NCI-H146 treated with DMSO at 0.1 percent for 48 hours (cell line): Measurements from ENCODE around the gene TTLL8.

ENCODE experiments used
- DNase-seq: peaks from one replicate; lab custom pipeline; 2025; ENCODE audit not compliant: unreplicated experiment; lab: John Stamatoyannopoulos, UW

TTLL8 gene

DNA sequence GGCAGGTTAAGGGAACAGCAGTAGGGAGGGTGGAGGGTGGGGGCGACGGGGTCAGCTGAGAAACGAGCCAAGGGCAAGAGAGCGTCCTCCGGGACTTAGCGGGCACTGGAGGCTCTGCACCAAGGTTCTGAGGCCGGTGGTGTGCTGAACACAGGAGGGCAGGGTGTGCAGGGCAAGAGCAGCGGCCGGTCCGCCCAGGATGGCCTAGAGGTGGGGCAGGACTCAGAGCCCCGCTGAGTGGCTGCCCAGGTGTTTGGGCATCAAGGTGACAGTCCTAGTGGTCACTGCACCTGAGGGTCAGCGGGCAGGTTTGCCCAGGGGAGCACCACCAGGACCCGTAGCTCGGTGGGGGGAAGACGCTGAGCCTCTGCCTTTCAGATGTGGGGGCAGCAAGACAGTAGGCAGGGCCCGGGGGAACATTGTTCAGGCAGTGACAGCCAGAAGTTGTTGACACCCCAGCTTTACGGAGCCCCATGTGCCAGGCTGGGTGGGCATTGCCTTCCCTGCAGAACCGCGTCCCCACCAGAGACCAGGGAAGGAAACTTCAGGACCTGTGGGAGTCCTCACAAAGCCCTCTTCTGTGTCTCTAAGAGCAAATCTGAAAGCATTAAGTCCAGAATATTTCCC, 4.5 kb upstream of the TTLL8 start:
- DNase-seq: no peak

- no peak for DNase-seq
These were observed 3.8 kb upstream of the TTLL8 start for GRCh38 chr22:50061824-50062355.

DNA sequence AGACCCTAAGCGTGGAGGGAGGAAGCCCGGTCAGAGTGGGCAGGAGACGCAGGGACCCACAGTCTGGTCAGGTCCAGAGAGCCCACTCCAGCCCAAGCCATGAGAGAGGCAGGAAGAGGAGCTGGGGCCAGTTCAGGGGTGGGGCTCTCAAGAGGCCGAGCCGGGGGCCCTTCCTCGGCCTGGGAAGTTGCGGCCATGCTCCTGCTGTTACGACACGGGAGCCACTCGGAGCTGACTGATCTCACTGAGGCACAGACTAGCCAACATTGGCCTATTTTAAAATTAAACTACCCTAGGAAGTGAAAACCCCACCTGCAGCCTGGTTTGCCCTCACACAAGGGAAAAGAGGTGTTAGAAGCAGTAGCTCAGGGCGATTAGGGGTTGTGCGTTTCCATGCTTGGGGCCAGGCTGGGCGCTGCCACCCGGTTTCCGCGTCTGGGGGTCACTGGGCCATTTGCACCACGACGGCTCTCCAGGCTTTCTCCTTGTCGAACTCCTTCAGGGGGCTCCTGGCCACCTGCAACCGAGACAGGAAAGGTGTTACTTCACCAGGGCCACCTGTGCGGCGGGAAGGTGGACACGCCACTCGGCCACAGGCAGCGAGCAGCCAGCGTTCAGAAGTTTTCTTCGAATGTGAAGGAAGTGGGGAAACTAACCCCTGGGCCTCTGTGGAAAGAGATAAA, 3.2 kb upstream of the TTLL8 start:
- no peak for DNase-seq

- no peak for DNase-seq
These were observed 2.5 kb upstream of the TTLL8 start for GRCh38 chr22:50060441-50061140.

GRCh38 chr22:50059881-50060262, 1.8 kb upstream of the TTLL8 start:
- no peak for DNase-seq

DNA sequence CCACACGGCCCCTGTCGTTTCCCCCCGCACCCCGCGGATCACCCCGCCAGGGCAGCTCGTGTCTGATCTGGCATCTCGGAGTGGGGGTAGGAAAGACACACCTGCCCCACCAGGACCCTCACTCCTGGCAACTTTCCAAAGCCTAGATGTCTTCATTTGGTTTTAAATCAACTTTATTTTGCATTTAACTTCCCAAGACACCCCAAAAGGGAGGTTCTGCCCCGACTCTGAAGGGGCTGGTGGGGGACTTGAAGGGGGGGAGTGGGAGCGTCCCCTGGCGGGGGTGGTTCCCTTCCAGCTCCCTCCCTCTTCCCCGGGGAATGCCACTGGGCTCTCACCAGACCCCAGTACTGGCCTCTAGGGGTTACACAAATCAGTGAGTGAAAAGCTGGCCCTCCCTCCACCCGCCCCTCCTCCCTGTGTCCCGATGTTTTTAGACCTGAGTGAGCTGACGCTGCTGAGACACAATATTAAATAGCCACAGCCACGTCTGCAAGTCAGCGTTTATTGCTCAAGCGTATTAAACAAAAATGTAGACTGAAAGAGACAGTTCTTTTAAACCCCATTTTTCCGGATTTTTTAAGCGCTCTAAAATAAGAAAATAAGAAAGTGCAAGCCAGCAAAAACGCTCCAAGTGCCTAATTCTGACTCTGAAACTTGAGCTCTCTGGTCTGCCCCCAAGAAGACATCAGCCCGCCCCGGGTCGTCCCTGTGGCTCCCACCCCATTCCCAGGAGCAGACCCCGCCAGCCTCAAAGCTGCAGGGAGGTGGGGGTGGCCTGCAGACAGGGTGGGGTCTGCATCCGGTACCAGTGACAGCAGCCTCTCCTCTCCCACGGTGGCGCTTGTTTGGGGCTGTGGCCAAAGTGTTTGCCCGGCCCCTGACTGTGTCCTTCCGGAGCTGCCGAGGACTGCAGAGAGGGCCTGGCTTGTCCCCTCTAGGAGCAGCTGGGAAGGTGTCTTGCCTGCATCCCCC, 1.1 kb upstream of the TTLL8 start:
- no peak for DNase-seq

DNA sequence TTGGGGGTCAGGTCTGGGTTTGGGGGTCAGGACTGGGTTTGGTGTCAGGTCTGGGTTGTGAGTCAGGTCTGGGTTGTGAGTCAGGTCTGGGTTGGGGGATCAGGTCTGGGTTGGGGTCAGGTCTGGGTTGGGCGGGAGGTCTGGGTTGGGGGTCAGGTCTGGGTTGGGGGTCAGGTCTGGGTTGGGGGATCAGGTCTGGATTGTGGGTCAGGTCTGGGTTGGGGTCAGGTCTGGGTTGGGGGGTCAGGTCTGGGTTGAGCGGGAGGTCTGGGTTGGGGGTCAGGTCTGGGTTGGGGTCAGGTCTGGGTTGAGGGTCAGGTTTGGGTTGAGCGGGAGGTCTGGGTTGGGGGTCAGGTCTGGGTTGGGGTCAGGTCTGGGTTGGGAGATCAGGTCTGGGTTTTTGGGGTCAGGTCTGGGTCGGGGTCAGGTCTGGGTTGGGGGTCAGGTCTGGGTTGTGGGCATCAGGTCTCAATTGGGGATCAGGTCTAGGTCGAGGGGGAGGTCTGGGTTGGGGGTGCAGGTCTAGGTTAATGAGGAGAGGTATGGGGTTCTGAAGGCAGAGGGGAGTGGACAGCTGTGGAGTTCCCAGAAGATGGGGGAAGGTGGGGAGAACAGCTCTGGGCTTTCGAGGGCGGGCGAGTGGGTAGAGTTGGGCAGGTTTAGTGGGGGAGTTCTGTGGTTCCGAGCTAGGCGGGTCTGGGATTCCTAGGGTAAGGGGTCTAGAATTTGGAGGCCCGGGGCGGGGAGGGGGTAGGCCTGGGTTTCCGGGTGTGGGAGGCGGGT, 629 bp downstream of the TTLL8 start:
- DNase-seq: no peak

DNA sequence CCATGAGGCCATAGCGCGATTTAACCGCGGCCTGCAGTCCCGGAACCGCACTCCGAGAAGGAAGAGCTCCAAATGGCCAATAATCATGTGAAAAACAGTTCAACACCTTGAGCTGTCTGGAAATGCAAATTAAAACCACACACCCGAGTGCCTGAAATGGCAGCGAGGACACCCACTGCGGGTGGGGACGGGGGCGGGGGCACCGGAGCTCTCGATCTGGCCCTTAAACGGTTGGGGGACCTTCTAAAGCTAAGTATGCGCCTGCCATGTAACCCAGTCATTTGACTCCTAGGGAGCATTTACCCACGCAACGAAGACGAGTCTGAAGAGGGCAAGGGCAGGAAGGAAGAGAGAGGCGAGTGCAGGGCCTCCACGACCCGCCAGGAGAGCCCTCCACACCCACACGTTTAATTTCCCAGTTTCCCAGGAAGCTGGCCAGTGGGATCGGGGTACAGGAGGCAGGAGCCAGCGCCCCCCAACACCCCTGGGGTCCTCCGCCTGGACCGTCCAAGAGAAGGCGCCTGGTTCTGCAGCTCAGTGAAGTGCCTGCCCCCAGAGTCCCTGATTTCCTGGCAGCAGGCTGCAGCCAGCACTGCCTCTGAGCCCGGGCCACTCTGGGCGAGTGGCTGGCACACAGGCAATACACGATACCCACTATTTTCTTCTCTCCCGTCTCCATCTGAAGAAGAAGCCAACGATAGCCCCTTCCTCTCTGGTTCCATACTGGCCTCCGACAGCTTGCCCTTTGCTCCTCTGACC, 1.7 kb downstream of the TTLL8 start:
- no peak for DNase-seq

- no peak for DNase-seq
These were observed 4.2 kb downstream of the TTLL8 start for GRCh38 chr22:50053861-50054260.

DNA sequence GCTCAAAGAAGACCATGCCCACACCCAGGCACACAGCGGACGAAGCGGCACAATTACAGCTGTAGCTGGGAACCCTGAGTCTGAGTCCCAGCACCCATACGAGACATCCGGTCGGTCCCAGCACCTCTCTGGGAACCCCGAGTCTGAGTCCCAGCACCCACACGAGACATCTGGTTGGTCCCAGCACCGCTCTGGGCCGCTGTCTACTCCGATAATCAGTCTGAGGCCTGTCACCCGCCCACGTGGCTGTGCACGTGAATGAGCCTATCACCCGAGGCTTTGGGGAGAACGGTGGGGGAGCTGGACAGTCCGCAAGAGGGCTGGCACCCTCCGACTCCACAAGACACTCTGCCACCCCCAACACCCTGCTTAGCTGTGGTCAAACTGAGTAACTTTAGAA, 6.2 kb downstream of the TTLL8 start:
- DNase-seq: no peak

GRCh38 chr22:50049299-50050195, 8.6 kb downstream of the TTLL8 start:
- DNase-seq: no peak

DNA sequence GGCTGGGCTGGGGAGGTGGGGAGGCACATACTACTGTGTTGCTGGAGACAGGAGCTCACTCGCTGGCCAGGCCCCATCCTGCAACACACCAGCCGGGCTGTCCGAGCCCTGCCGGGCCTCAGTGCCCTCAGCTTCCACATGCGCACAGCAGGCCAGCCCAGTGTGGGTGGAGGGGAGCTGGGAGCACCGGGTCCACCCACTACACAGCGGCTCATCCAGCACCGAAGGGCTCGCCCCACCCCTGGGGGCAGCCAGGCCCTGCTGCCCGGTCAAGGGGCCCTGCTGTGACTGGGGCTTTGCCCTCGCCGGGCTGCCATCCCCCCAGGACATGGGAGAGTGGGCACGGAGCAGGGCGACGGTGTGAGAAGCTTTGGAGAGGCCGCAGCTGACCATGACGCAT, 9.3 kb downstream of the TTLL8 start:
- no peak for DNase-seq

- DNase-seq: no peak
These were observed 9.9 kb downstream of the TTLL8 start for GRCh38 chr22:50048061-50048765.

GRCh38 chr22:50047346-50047745, 10.8 kb downstream of the TTLL8 start:
- no peak for DNase-seq

DNA sequence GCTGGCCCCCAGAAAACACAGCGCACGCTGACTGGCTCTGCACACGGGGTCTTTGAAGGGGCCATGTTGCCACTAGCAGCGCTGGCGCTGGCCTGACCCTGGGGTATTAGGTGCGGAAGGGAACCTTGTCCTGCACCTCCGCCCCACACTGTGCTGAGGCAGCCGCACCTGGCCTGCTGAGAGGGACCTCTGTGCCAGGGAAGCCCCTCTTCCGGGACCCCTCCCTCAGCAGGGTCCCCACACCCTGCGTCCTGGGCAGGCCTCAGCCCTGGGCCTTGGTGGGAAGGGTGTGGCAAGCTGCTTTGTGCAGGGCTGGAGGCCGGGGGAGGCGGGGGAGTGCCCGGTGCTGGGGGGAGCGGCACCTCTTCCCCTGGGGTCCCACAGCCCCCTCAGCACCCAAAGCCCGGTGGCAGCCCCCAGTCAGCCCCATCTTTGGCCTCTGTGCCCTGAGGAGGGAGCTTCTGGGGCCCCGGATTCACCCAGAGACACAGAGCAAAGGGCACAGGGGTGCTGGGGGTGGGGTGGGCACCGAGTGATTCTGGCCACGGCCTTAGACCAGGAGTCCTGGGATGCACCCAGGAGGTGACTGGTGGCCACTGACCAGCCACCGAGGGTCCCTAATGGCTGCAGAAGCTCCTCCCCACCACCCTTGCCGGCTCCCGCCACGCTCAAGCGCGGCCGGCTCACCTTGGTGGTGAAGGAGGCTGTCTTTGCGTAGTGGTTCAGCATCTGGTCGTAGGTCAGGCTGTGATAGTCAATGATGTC, 11.4 kb downstream of the TTLL8 start:
- DNase-seq: no peak

DNA sequence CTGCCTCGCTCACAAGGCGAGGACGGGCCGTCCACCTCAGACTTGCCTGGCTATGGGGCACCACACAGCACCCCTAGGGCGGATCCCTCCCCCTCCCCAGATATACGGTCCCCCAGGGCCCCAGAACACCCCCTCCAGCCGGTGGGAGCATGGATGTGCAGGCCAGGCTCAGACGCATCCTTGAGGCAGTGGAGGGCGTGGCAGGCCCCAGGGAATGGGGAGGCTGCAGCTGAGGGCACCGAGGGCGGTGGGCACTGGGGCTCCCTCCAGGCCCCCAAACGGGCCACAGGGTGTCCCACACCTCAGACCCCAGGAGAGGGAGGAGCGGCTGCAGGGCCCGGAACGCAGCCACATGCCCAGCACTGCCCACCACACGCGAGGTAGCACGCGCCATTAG, 12.1 kb downstream of the TTLL8 start:
- no peak for DNase-seq
